Epithelial cell of prostate (primary cell): ENCODE measurements around the gene TNNC2.
A peak's percentile ranks its signal among the peaks of the same experiment; 100 is the strongest.

Source experiments
- DNase-seq: peaks from one replicate; pipeline ENCODE4 v3.0.0-alpha.2; 2011; ENCODE audit warnings: low read depth, low spot score
- H3K27ac ChIP-seq: fragments of 450-650 bp; 2 replicates; pipeline ENCODE4 v1.5.1; 2017; ENCODE audit warnings: mild to moderate bottlenecking

The TNNC2 gene

DNA sequence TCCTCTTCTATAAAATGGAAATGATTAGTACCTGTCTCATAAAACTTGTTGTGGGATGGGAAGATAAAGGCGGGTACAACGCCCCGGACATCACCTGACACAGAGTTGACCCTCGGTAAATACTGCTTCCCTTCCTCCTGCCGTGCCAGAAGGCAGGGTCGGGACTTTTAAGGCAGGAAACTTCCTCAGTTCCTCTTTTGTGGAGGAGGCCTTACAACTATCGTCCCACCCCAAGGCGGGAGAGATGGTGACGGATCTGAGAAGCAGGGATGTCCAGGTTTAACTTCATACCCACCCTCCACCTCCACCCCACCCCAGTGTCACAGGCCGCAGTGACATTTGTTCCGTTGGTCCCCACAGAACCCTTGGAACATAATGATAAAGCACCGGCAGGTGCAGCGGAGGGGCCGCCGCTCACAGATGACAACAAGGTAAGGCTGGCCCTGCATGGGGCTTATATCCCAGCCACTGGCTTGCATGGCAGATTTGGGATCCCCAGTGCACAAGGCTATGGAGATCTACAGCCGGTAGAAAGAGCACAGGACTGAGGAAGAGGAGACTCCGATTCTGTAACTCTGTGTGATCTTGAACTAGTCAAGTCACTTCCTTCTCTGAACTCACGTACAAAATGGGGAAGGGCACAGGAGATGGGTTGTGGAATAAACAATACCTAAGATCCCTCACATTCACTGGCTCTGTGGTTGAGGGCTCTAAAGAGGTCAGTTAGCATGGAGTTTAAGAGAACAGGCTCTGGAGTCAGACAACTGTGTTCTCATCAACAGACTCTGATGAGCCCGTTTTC lies 34.6 kb downstream of the TNNC2 start:
- peak overlapping the region; percentile 49 for H3K27ac ChIP-seq
- DNase-seq, result no peak

DNA sequence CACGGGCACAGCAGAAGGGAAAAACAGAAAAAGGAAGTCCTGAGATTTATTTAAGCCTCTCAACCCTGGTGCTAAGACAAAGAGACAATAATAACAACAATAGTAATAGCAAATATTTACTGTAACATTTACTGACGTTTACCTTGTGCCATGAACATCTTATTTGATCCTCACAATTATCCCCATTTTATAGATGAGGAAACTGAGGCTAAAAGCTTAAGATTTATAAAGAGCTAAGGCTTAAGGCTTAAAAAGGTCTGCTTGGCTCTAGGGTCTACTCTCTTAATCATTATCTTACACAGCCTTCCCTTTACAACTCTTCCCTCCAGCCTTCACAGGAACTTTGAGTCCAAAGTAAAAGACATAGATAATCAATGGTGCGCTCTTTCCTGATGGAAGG lies 38.8 kb downstream of the TNNC2 start:
- no peak for DNase-seq
- H3K27ac ChIP-seq, result no peak overlapping the region

DNA sequence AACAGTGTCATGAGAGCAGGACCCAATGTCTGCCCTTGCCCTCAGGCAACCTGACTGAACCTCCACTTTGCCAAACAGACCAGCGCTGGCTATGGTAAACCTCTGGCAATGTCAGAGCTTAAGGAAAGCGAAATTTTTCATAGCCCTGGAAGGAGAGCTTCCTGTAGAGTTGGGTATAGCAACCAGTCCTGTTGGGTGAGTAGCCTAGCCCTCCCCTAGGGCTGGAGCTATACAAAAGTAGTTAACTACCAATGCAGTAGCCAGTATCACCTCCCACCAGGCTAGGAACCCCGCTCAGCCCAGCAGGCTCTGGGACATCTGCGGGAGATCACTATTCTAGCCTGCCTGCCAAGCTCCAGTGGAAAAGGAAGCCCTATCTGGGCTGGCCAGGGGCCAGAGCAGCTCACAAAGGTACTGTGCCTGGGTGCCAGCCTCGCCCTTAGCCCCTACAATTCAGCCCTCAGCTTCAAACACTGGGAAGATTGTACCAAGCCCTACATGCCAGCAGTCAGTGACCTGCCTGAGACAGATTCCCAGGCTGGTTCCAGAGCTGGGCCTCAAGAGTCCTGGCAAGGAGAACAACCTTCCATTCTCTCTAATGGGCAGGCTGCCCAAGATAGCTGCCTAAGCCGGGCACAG lies 43.3 kb downstream of the TNNC2 start:
- H3K27ac ChIP-seq, result peak overlapping the region; percentile 37
- DNase-seq, result no peak

DNA sequence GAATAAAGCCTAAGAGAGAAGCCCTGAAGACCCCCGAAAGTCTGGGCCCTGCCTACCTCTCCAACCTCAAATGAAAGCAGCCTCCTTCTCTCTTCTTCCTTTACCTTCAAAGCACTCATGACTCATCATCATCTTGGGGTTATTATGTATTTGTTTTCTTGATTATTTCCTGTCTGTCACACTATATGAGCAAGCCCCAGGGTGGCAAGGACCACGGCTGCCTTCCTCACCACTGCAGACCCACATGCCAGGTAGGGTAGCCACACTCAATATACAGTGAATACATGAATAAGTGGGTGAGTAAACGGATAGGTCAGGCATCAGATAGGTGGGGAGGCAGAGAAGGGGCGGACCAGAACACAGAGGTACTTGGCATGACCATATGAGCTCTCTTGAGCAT lies 44.2 kb downstream of the TNNC2 start:
- peak overlapping the region; percentile 37 for H3K27ac ChIP-seq
- no peak for DNase-seq

DNA sequence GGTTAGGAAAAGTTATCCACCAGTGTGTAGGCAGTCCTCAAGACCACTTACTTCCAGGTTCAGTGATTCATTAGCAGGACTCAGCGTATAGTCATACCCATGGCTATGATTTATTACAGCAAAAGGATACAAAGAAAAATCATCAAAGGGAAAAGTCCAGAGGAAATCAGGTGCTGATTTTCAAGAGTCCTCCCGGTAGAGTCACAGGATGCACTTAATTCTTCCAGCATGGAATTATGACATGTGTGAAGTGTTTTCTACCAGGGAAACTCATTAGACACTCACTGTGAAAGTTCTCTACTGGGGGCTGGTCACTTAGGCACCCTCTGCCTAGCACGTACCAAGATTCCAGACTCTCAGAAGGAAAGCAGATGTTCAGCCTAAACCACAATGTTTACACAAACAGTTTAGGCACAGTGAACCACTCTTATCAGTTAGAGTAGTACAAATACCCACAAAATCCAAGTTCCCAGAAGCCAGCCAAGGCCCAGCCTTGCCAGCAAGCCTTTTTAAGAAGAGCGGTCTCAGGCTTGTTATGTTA lies 45.7 kb downstream of the TNNC2 start:
- H3K27ac ChIP-seq, result peak overlapping the region; percentile 87
- peak; percentile 84 for DNase-seq

DNA sequence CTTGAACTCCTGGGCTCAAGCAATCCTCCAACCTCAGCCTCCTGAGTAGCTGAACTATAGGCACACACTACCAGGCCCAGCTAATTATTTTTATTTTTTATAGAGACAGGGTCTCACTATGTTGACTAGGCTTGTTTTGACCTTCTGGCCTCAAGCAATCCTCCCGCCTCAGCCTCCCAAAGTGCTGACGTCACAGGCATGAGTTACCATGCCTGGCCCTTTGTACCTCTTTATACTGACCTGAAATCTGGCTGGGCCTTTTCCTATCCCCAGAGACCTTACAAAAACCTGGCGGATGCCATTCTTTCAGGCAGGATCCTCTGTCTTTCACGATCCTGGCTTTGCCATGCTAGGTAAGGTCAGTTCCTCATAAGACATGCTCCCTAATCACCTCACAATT lies 47.0 kb downstream of the TNNC2 start:
- H3K27ac ChIP-seq, result peak overlapping the region; percentile 87
- no peak for DNase-seq

DNA sequence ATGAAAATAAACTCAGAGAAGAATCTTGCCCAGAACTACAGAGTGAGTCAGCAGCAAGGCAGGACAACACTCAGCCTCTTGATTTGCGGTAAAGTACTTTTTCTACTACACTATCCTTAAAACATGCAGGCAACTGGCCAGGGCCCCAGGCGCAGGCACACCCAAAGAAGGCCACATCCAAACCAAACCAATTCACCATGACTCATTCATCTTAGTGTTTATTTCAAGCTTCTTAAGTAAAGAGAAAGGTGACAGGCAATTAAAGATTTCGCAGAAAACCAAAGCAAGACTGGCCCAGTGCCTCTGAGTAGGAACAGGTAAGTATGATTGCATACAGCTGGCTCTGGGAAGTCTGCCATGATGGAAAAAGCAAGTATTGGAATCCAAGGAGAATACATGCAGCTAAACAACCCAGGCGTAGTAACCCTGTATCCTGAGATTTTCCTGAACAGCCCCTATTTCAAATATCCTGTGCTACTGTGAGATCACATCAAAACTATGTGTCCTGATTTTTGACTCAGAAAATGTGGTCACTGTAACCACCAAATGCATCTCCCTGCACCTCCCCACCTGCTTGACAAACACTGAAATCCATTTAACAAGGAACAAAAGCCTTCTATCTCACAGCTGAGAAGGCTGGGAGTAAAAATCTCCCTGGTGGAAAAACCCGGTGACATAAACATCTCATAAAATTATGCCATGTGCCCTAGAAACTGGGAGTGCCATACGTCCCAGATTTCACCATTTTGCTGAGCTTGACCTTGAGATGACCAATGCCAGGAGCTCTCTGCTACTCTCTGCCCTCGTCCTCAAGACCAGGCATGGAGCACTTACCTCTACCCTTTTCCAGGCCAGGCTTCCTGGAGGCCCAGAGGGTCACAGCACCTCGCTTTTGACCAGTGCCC lies 47.8 kb downstream of the TNNC2 start:
- H3K27ac ChIP-seq, result peak overlapping the region; percentile 87
- peak; percentile 99 for DNase-seq

DNA sequence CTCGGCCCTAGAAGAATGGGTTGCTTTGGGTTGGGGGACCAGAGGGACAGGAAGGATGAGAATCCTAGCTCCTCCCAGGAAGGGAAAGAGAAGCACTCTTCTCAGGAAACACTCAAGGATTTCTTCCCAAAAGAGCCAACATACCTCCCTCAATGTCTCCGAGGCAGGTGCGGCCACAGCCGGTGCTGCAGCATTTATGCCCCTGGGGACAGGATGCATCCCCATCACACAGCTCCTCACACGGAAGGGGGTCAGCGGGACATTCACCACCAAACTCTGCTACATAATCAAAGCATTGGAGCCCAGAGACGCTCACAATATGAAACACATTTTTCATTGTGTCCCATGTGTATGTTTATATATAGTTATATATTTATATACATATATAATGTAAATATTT lies 50.2 kb downstream of the TNNC2 start:
- H3K27ac ChIP-seq, result no peak overlapping the region
- no peak for DNase-seq

DNA sequence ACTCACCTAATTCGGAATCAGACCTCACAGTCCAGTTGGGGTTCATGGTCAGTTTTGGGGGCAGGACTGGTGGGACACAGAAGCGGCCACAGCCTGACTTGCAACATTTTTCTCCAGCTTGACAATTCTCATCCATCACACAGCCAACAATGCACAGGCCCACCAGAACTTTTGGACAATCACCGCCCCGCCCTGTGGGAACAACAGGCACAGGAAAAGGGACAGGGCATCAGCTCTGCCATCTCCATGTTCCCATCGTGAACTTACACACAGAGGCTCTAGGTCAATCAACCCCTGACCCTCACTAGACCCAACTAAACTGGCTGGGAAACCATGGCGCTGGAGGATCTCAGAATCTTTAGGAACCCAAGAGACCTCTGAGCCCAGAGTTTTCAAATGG lies 51.7 kb downstream of the TNNC2 start:
- DNase-seq, result no peak
- no peak overlapping the region for H3K27ac ChIP-seq

DNA sequence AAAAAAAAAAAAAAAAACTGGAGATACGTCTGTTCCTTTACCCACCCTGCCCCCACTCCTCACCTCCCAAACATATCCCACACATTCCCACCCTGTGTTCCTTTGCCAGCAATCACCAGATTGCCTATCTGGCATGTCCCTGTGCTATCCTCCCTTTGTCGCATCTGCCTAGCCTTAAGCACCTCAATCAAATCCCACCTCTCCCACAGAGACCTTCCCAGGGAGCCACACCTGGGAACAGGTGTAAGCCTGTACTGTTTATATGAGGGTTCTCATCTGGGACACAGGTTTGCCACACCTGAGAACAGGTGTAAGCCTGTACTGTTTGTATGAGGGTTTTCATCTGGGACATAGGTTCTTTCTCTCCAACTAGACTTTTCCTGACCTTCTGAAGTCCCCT lies 52.2 kb downstream of the TNNC2 start:
- no peak overlapping the region for H3K27ac ChIP-seq
- DNase-seq, result no peak
